ENCODE measurements around the gene NHERF1. TPM values are rescaled to one million over a fixed set of nuclear protein-coding genes. Genes with fewer than 3 reads are reported as not detected.
A peak's percentile ranks its signal among the peaks of the same experiment; 100 is the strongest.

The NHERF1 gene
- total RNA-seq, 1 donor from 2014 or later = 10.4 TPM

GRCh38 chr17:74750327-74751069, 2.1 kb downstream of the NHERF1 start:
- DNase-seq = no peak

DNA sequence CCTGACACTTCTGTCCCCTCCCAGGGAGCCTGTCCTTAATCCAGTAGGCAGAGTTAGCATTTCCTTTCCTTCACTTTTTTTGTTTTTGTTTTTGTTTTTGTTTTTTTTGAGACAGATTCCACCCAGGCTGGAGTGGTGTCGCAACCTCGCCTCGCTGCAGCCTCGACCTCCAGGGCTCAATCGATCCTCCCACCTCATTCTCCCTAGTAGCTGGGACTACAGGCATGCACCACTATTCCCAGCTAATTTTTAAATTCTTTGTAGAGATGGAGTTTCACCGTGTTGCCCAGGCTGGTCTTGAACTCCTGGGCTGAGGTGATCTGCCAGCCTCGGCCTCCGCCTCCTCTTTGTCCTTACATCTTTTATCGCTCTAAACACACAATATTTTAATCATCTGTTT, 4.0 kb downstream of the NHERF1 start:
- no peak for DNase-seq

DNA sequence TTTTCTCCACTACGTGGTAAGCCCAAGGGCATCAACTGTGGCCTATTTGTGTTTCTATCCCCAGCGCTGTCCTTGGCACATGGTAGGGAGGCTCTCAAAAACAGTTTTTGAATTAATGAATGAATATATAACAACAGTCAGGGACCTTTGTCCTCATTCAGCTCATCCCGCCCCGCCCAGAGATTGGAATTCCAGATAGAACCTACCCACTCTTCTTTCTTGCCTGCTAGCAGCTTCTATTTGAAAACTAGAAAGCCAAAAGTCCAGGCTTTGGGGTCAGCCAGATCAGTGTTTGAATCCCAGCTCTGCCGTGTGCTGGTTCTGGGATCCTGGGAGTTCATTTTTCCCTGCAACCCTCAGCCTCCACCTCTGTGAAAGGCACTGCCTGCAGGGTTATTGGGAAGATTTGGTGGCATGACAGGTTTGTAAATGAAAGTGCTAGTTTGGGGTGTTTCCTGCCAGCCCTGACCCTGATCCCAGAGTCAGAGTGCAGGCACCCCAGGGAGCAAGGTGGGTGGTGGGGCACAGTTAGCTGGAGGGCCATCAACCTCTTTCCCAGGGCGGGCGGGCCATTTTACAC, 4.5 kb downstream of the NHERF1 start:
- no peak for DNase-seq

DNA sequence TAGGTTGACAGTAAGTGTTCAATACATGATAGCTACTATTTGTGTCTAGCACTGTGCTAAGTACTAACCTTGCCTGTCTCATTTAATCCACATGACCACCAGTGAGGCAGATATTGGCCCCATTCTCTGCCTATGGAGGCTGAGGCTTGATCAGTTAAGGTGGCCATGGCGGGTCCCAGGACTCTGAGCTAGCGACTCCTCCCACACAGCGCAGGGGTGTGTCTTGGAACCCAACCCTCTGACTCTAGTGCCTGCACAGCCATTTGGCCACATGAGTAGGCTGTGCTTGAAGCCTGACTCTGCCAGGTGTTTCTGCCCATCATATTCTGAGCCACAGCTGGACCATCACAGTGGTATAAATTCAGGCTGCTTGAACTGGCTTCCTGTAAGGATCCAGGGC, 6.4 kb downstream of the NHERF1 start:
- no peak for DNase-seq

DNA sequence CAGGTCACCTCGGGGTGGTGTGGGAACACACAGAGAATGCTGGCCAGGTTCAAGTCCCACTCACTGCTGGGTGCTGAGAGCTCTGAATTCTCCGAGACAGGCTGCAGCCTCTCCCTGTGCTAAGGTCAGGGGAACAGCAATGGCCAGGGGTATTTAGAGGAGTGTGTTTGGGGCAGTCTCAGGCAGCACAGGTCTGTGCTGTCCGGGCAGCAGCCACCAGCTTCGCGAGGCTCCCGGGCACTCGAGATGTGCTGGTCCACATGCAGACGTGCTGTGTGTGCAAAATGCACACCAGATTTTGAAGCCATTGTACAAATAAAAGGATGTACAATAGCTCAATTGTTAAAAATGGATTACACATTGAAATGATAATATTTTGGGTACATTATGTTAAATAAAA, 7.1 kb downstream of the NHERF1 start:
- no peak for DNase-seq

GRCh38 chr17:74756891-74757290, 8.5 kb downstream of the NHERF1 start:
- DNase-seq = no peak

DNA sequence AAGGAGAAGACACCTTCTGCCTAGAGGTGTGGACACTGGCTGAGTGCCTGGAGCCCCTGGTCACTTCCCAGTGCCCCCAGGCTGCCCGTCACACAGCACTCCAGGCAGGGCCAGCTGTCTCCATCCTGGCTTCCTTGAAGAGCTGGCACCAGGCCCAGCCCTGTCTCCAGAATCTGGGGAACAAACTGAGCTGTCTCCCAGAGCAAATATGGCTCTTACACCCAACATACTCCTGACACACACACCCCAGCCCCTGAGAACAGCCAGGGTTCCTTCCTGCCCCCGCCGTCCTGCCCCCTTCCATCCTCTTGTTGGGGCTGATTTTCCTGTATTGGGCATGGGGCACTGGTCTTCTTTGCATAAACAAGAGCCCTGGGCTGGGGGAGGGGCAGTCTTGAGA, 9.1 kb downstream of the NHERF1 start:
- DNase-seq = peak; percentile 41

DNA sequence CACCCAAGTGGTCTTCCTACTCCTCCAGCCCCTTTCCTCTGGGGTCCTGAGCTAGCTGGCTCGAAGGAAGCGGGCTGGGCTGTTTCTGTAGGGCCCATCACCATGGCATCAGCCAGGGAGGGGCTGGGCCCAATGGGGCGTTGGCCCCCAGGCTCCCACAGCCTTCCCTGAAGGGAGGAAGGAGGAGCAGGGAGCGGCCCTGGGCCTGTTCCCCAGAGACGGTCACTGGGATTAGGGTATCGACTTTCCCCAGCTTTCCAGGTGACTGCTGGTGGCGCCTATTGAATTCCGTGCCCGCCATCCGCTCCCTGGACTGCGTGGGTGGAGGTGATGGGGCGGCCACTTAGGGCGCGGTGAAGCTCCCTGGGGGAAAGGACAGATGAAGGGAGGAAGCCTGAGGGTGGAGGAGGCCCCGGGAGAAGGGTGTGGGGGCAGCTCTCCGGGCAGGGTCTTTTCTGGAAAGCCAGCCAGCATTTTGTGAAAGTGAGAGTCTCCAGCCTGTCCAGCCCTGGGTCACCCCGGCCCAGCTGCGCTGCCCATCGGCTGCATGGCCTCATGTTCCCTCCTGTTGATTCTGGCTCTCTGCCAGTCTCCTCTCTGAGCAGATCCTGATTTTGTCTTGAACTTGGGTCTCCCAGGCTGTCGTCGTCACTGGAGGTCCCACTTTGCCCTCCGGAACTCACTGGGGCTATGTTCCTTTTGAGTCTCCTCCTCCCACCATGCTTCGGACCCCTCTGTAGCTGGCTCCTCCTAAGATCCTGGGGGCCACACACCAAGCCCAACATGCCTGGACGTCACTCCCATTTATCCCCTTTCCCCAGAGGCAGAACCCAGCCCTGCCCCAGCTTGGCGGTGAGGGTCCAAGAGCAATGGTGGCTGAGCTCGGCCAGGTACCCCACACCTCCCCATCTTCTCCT, 9.8 kb downstream of the NHERF1 start:
- DNase-seq = peak; percentile 48

DNA sequence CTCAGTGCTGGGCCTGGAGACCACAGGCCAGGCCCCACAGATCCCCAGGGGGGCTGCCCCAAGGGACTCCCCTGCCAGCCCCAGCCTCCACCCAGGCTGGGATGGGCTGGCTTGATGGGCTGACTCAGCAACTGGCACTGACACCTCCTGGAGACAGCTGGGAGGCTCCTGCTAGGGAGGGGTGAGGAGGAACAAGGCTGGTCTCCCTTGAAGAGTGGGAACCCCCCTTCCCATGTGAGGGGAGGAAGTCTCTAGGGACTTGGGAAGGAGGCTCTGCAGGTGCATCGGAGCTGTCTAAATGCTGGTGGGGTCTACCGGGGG, 10.4 kb downstream of the NHERF1 start:
- DNase-seq = no peak

GRCh38 chr17:74759243-74759801, 10.9 kb downstream of the NHERF1 start:
- no peak for DNase-seq

DNA sequence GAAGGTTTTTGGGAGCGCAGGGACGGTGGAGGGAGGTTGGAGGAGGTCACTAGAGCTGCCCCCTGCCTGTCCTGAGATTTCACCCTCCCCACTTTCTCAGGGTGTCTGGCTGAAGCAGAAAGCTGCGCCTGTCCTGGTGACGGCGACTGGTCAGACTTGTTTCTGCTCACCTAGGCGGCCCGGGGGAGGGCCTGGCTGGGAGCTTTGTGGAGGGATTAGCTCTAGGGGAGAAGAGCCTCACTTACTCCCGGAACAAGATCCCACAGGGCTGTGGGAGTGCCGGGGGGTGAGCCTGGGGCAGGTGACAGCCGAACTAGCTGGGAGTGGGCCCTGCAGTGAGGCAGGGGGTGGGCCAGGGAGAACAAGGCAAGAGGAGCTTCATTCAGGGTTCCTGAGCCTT, 11.5 kb downstream of the NHERF1 start:
- no peak for DNase-seq

GRCh38 chr17:74760404-74761105, 12.1 kb downstream of the NHERF1 start:
- DNase-seq = peak; percentile 33

- DNase-seq = no peak
Measured at GRCh38 chr17:74761419-74761818, 13.0 kb downstream of the NHERF1 start.

DNA sequence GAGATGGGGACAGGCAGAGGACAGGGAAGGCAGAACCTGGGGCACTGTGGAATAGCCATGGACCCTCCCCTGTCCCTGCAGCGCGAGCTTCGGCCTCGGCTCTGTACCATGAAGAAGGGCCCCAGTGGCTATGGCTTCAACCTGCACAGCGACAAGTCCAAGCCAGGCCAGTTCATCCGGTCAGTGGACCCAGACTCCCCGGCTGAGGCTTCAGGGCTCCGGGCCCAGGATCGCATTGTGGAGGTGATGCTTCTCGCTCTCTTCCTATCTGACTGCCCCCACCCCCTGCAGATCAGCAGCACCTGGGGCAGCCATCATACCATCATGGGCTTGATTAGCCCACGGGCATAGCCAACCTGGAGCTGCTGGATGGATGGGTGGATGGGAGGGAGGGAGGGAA, 13.5 kb downstream of the NHERF1 start:
- no peak for DNase-seq

DNA sequence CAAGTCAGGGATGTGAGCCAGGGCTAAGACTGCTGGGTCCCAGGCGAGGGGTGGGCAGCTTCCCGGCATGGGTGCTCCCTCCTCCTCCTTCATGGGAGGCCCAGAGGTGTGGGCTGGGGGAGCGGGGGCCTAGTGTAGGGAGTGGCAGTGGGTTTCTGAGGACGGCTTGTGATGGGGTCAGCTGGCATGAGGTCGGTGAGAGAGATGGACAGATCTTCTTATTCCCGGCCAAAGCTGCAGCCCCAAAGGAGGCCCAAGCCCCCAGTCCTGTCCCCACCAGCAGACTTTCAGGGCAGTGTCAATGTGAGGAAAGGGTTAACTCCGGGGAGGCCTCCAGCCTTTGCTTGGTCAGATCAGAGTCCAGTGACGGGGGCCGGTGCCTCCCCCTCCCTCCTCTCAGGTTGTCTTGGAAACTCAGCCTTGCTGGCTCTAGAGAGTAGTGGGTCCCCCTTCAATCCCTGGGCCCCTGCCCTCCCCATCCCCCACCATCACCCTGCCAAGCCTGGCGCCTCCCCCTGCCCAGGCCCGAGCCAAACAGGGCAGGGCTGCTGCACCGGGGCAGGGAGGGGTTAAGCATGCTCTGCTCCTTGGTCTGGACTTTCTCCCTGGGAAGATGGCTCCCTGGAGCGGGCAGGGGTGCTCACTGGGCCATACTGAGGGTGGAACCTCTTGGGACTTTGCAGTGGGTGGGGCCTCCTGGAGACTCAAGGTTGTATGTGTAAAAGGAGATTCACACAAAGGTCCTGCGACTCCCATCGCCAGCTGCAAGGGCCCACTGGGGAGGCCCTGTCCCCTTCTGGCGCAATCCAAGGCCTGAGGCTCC, 15.3 kb downstream of the NHERF1 start:
- DNase-seq = no peak

DNA sequence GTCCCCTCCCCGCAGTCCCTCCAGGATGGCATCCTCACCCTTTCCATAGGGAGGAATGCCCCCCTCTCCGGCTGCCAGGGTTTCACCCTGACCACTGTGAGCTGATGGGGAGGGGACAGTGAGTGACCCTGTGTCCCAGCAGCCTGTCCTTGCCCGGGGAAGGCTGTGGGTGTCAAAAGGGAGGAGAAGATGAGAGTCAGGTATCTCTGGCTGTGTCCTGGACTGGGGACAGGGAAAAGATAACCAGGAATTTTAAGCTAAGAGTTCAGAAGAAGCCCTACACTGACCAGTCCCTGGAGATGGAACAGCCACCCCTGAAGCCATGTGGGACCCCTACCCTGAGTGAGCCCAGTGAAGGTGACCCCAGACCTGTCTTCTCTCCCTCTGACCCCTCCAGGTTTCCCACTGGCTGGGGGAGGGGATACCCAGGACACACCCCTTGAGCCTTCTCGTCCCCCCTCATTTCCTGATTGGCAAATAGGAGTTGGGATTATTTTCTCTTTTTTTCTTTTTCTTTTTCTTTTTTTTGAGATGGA, 16.4 kb downstream of the NHERF1 start:
- no peak for DNase-seq

DNA sequence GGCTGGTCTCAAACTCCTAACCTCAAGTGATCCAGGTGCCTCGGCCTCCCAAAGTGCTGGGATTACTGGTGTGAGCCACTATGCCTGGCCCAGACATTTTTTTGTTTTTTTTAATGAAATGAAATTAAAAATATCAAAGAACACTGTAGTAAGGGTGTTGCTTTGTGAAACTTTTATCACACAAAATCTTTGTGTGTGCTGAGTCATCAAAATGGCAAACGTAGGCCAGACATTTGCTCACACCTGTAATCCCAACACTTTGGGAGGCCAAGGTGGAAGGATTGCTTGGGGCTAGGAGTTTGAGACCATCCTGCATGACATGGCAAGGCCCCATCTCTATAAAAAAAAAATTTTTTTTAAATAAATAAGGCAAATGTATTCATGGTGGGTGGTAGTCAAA, 18.0 kb downstream of the NHERF1 start:
- no peak for DNase-seq

DNA sequence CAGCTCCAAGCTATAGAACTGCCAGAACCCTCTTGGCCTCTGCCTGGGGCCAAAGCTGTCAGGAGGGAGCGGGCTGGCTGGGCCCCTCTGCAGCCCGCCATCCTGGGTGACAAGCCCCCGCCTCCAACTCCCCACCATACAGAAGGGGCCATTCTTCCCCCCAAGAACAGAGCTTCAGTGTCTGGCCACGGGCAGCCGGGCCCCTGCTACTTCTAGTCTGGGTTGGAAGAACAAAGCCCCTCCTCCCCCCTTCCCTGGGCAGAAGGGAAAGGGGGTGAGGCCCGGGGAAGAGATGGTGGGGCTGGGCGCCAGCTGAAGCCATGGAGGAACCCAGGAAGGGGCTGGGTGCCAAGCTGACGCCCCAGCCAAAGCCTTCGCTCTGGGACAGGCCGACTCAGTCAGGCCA, 18.7 kb downstream of the NHERF1 start:
- DNase-seq = no peak

GRCh38 chr17:74768069-74768762, 19.8 kb downstream of the NHERF1 start:
- no peak for DNase-seq

- no peak for DNase-seq
Measured at GRCh38 chr17:74768763-74769114, 20.3 kb downstream of the NHERF1 start.

GRCh38 chr17:74769266-74769855, 20.9 kb downstream of the NHERF1 start:
- DNase-seq = no peak

Measured in dermis blood vessel endothelial cell (primary cell).